HG02642 (cell line): ENCODE measurements around the gene CAST.
"Not testable (repeated sequence)": the region's sequence is repeated elsewhere in the genome, so short reads cannot be mapped to it uniquely, and the experiment has no call there.

ENCODE experiments used
- ATAC-seq: cut with Tn5 transposase; IDR thresholded peaks from one replicate; pipeline ENCODE4 v1.9.1; 2021; ENCODE audit warnings: mild to moderate bottlenecking; ENCODE audit not compliant: unreplicated experiment, poor library complexity

The CAST gene

GRCh38 chr5:96768708-96769251, 106.6 kb downstream of the CAST start:
- ATAC-seq: no peak

- ATAC-seq: no peak
Measured at GRCh38 chr5:96771395-96771794, 109.2 kb downstream of the CAST start.

GRCh38 chr5:96772111-96772510, 109.9 kb downstream of the CAST start:
- no peak for ATAC-seq

- ATAC-seq: no peak
Measured at GRCh38 chr5:96772542-96772941, 110.4 kb downstream of the CAST start.

GRCh38 chr5:96775050-96775449, 112.9 kb downstream of the CAST start:
- no peak for ATAC-seq

- no peak for ATAC-seq
Measured at GRCh38 chr5:96775689-96776088, 113.5 kb downstream of the CAST start.

- ATAC-seq: no peak
Measured at GRCh38 chr5:96776621-96777020, 114.4 kb downstream of the CAST start.

GRCh38 chr5:96778409-96778808, 116.2 kb downstream of the CAST start:
- ATAC-seq: no peak

- ATAC-seq: no peak
Measured at GRCh38 chr5:96780626-96781025, 118.5 kb downstream of the CAST start.

GRCh38 chr5:96781031-96781971, 119.1 kb downstream of the CAST start:
- ATAC-seq: no peak

GRCh38 chr5:96783326-96783725, 121.2 kb downstream of the CAST start:
- ATAC-seq: no peak

- no peak for ATAC-seq
Measured at GRCh38 chr5:96785326-96786109, 123.3 kb downstream of the CAST start.

GRCh38 chr5:96788112-96788749, 126.1 kb downstream of the CAST start:
- ATAC-seq: no peak

GRCh38 chr5:96789794-96790330, 127.7 kb downstream of the CAST start:
- ATAC-seq: no peak

GRCh38 chr5:96790961-96791504, 128.9 kb downstream of the CAST start:
- no peak for ATAC-seq

GRCh38 chr5:96794757-96795156, 132.6 kb downstream of the CAST start:
- no peak for ATAC-seq

- ATAC-seq: no peak
Measured at GRCh38 chr5:96795626-96796025, 133.4 kb downstream of the CAST start.

GRCh38 chr5:96796434-96796833, 134.3 kb downstream of the CAST start:
- ATAC-seq: no peak

GRCh38 chr5:96801718-96802117, 139.5 kb downstream of the CAST start:
- not testable (repeated sequence) for ATAC-seq

- peak; percentile 47 for ATAC-seq
Measured at GRCh38 chr5:96807075-96807654, 145.0 kb downstream of the CAST start.
